Effector memory CD4-positive, alpha-beta T cell (primary cell): ENCODE data around the gene DIPK1A.
A peak's percentile ranks its signal among the peaks of the same experiment; 100 is the strongest.
"Not testable (repeated sequence)": the region's sequence is repeated elsewhere in the genome, so short reads cannot be mapped to it uniquely, and the experiment has no call there.

Experiments used
- DNase-seq, 3 donors: peaks; one replicate each; pipeline ENCODE4 v3.0.0-alpha.2; 2020
- H3K27ac ChIP-seq: 2 replicates; pipeline ENCODE4 v1.7.0; 2013; ENCODE audit warnings: mild to moderate bottlenecking, low read length, moderate library complexity; ENCODE audit not compliant: insufficient read depth, poor library complexity, severe bottlenecking
- H3K27me3 ChIP-seq: replicated peaks from 2 replicates; pipeline ENCODE4 v1.7.0; 2013; ENCODE audit warnings: mild to moderate bottlenecking, low read length; ENCODE audit not compliant: insufficient read depth, control insufficient read depth, poor library complexity, severe bottlenecking
- H3K36me3 ChIP-seq: 2 replicates; pipeline ENCODE4 v1.7.0; 2013; ENCODE audit warnings: mild to moderate bottlenecking, low read length, moderate library complexity; ENCODE audit not compliant: control insufficient read depth, insufficient read depth
- H3K4me1 ChIP-seq: 2 replicates; pipeline ENCODE4 v1.7.0; 2013; ENCODE audit warnings: low read length, mild to moderate bottlenecking; ENCODE audit not compliant: control insufficient read depth, insufficient read depth, poor library complexity, severe bottlenecking
- H3K4me3 ChIP-seq: 2 replicates; pipeline ENCODE4 v1.7.0; 2013; ENCODE audit warnings: low read length, low read depth, mild to moderate bottlenecking; ENCODE audit not compliant: insufficient read depth, poor library complexity, severe bottlenecking
- H3K9me3 ChIP-seq: 2 replicates; pipeline ENCODE4 v1.7.0; 2013; ENCODE audit warnings: mild to moderate bottlenecking, low read length, moderate library complexity; ENCODE audit not compliant: control insufficient read depth

Gene DIPK1A

GRCh38 chr1:92980732-92981647, 19.7 kb upstream of the DIPK1A start:
- no peak overlapping the region for H3K4me3 ChIP-seq
- H3K4me1 ChIP-seq: peaks cover 15% of the 10 kb centered on the region
- no peaks in the 10 kb centered on the region for H3K9me3 ChIP-seq
- H3K27me3 ChIP-seq: no peaks in the 10 kb centered on the region
- DNase-seq: peak; percentile 36 to 56 (median 47)
- no peaks in the 10 kb centered on the region for H3K36me3 ChIP-seq
- peak overlapping the region; percentile 80 for H3K27ac ChIP-seq

- Histone ChIP-seq H3K27ac (no peak overlapping the region), H3K4me3 (no peak overlapping the region), H3K4me1 (peaks cover 17% of the 10 kb centered on the region), H3K27me3 (no peaks in the 10 kb centered on the region), H3K9me3 (no peaks in the 10 kb centered on the region), H3K36me3 (no peaks in the 10 kb centered on the region)
- DNase-seq: no peak
Observed at GRCh38 chr1:92975551-92976232, 14.4 kb upstream of the DIPK1A start.

- H3K27me3 ChIP-seq, H3K27ac ChIP-seq, DNase-seq, H3K4me3 ChIP-seq, H3K9me3 ChIP-seq, H3K36me3 ChIP-seq: not testable (repeated sequence)
- H3K4me1 ChIP-seq: peaks cover 11% of the 10 kb centered on the region
Observed at GRCh38 chr1:92974112-92974511, 12.8 kb upstream of the DIPK1A start.

GRCh38 chr1:92973203-92973897, 12.1 kb upstream of the DIPK1A start:
- Histone ChIP-seq H3K27me3 (no peaks in the 10 kb centered on the region), H3K4me3 (no peak overlapping the region), H3K4me1 (peaks cover 13% of the 10 kb centered on the region), H3K36me3 (no peaks in the 10 kb centered on the region), H3K27ac (peak overlapping the region; percentile 23), H3K9me3 (no peaks in the 10 kb centered on the region)
- no peak for DNase-seq

GRCh38 chr1:92972409-92973129, 11.3 kb upstream of the DIPK1A start:
- Histone ChIP-seq H3K36me3 (no peaks in the 10 kb centered on the region), H3K9me3 (no peaks in the 10 kb centered on the region), H3K27me3 (no peaks in the 10 kb centered on the region), H3K27ac (peak overlapping the region; percentile 23), H3K4me1 (peaks cover 13% of the 10 kb centered on the region), H3K4me3 (no peak overlapping the region)
- no peak for DNase-seq

GRCh38 chr1:92971932-92972331, 10.7 kb upstream of the DIPK1A start:
- not testable (repeated sequence) for H3K36me3 ChIP-seq, H3K27me3 ChIP-seq
- peaks cover 11% of the 10 kb centered on the region for H3K4me1 ChIP-seq

GRCh38 chr1:92970990-92971689, 9.9 kb upstream of the DIPK1A start:
- Histone ChIP-seq H3K27me3 (no peaks in the 10 kb centered on the region), H3K4me1 (peaks cover 11% of the 10 kb centered on the region), H3K9me3 (no peaks in the 10 kb centered on the region), H3K4me3 (no peak overlapping the region), H3K36me3 (no peaks in the 10 kb centered on the region), H3K27ac (no peak overlapping the region)
- DNase-seq: no peak

More at GRCh38 chr1:92971932-92972331, 10.7 kb upstream of the DIPK1A start:
- not testable (repeated sequence) for H3K4me3 ChIP-seq, H3K27ac ChIP-seq, H3K9me3 ChIP-seq, DNase-seq

- no peak for DNase-seq
- no peak overlapping the region for H3K27ac ChIP-seq
- H3K4me1 ChIP-seq: peaks cover 24% of the 10 kb centered on the region
- H3K9me3 ChIP-seq: no peaks in the 10 kb centered on the region
- H3K4me3 ChIP-seq: no peak overlapping the region
- no peaks in the 10 kb centered on the region for H3K27me3 ChIP-seq
- no peaks in the 10 kb centered on the region for H3K36me3 ChIP-seq
Observed at GRCh38 chr1:92969517-92969916, 8.3 kb upstream of the DIPK1A start.
